ENCODE measurements around the gene CDK13.

CDK13 gene

DNA sequence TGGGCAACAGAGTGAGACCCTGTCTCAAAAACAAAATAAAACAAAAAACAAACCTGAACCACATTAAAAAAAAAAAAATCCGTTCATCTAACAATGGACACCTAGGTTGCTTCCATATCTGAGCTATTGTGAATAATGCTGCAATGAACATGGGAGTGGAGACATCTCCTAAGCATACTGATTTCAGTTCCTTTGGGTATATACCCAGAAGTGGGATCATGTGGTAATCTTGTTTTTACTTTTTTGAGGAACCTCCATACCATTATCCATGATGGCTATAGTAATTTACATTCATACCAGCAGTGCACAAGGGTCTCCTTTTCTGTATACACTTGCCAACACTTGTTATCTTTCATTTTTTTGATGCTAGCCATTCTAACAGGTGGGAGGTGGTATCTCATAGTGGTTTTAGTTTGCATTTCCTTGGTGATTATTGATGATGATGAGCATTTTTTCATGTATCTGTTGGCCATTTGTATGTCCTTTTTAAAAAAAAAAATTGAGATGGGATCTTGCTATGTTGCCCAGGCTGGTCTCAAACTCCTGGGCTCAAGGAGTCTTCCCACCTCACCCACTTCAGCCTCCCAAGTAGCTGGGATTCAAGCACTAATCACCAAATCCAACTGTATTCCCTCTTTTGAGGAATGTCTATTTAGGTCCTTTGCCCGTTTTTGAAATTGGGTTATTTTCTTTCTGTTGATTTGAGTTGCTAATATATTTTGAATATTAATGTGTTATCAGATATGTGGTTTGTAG lies 17.5 kb downstream of the CDK13 start:
- TF ChIP-seq GATA2 (IDR thresholded peaks at IDR 0.05; ENCODE audit: low read depth, low read length) (no peak), GATA3 (IDR thresholded peaks at IDR 0.05; ENCODE audit: low read depth, low read length) (no peak)

DNA sequence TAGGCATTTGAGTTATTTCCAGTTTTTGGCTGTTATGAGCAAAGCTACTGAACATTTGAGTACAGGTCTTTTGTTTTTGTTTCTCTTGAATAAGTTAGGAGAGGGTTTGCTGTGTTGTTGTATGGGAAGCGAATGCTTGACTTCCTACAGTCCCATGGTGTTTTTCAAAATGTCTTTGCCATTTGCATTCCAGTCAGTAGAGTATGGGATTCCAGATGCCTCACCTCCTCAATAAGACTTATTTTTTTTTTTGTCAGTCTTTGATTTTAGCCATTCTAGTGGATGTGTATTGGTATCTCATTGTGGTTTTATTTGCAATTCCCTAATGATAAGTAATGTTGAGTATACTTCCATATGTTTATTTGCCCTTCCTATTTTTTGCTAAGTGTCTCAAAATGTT lies 19.4 kb downstream of the CDK13 start:
- no peak for TF ChIP-seq GATA3 (IDR thresholded peaks at IDR 0.05; ENCODE audit: low read depth, low read length)
- no peak for TF ChIP-seq GATA2 (IDR thresholded peaks at IDR 0.05; ENCODE audit: low read depth, low read length)

GRCh38 chr7:39971924-39972323 lies 21.9 kb downstream of the CDK13 start:
- no peak for TF ChIP-seq GATA3 (IDR thresholded peaks at IDR 0.05; ENCODE audit: low read depth, low read length)
- no peak for TF ChIP-seq GATA2 (IDR thresholded peaks at IDR 0.05; ENCODE audit: low read depth, low read length)

- TF ChIP-seq GATA2 (IDR thresholded peaks at IDR 0.05; ENCODE audit: low read depth, low read length), result no peak
- TF ChIP-seq GATA3 (IDR thresholded peaks at IDR 0.05; ENCODE audit: low read depth, low read length), result no peak
These were observed 23.7 kb downstream of the CDK13 start for GRCh38 chr7:39973801-39974200.

- TF ChIP-seq GATA3 (IDR thresholded peaks at IDR 0.05; ENCODE audit: low read depth, low read length), result no peak
- TF ChIP-seq GATA2 (IDR thresholded peaks at IDR 0.05; ENCODE audit: low read depth, low read length), result no peak
These were observed 28.3 kb downstream of the CDK13 start for GRCh38 chr7:39978230-39978934.

GRCh38 chr7:39979406-39980073 lies 29.5 kb downstream of the CDK13 start:
- TF ChIP-seq GATA3 (IDR thresholded peaks at IDR 0.05; ENCODE audit: low read depth, low read length), result no peak
- no peak for TF ChIP-seq GATA2 (IDR thresholded peaks at IDR 0.05; ENCODE audit: low read depth, low read length)

GRCh38 chr7:39985398-39985918 lies 35.4 kb downstream of the CDK13 start:
- TF ChIP-seq GATA3 (IDR thresholded peaks at IDR 0.05; ENCODE audit: low read depth, low read length) (no peak), GATA2 (IDR thresholded peaks at IDR 0.05; ENCODE audit: low read depth, low read length) (no peak)

- TF ChIP-seq GATA3 (IDR thresholded peaks at IDR 0.05; ENCODE audit: low read depth, low read length) (no peak), GATA2 (IDR thresholded peaks at IDR 0.05; ENCODE audit: low read depth, low read length) (no peak)
These were observed 37.7 kb downstream of the CDK13 start for GRCh38 chr7:39987641-39988347.

DNA sequence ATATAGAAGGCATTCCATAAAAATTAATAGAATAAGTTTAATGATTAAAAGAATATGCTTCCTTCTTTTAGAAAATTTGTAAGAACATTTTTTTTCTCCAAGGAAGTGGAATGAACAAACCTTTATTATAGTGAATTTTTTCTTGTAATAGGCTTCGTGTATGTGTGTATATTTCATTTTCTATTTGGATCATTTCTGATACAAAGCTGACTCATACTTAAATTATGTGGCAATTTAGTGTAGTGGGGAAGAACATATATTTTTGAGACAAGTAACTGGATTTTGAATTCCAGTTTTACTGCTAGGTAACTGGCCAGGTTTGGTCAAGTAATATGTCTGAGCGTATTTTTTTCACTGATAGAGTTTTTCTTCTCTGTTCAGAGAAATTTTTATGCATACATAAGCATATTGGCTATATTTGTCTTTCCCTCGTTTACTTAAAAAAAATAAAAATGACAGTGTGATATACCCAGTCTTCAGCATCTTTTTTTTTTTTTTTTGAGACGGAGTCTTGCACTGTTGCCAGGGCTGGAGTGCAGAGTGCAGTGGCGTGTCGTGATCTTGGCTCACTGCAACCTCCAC lies 50.8 kb downstream of the CDK13 start:
- TF ChIP-seq GATA2 (IDR thresholded peaks at IDR 0.05; ENCODE audit: low read depth, low read length), result no peak

DNA sequence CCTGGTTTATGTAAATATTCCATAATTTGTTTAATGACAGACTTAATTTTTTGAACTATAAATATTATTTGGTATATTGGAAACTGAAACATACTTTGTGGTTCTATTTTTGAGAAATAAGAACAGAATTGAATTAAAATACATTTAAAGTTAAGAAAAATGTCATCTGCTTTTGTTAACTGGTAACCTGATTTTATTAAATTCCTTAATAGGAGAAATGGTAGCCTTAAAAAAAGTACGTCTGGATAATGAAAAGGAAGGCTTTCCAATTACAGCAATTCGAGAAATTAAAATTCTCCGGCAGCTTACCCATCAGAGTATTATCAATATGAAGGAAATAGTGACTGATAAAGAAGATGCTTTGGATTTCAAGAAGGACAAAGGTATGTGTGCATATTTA lies 51.6 kb downstream of the CDK13 start:
- TF ChIP-seq GATA2 (IDR thresholded peaks at IDR 0.05; ENCODE audit: low read depth, low read length), result no peak
- TF ChIP-seq GATA3 (IDR thresholded peaks at IDR 0.05; ENCODE audit: low read depth, low read length), result no peak

DNA sequence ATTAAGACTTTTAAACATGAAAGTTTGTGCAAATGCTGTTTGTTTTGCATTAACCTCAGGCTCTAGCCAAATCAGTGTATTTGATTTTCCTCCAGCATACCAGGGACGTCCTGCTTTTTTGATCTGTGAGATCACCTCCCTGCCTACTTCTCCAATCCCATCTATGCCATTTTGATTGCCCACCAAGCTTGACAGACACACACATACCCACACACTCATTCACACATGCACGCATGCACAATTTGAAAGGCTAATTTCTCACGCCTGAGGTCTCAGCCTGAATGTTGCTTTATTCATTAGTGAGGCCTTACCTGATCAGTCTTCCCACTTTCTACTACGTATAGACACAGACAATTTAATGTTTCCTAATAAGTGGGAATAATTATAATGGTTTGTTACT lies 53.5 kb downstream of the CDK13 start:
- TF ChIP-seq GATA2 (IDR thresholded peaks at IDR 0.05; ENCODE audit: low read depth, low read length), result no peak
- no peak for TF ChIP-seq GATA3 (IDR thresholded peaks at IDR 0.05; ENCODE audit: low read depth, low read length)

- TF ChIP-seq GATA3 (IDR thresholded peaks at IDR 0.05; ENCODE audit: low read depth, low read length) (no peak), GATA2 (IDR thresholded peaks at IDR 0.05; ENCODE audit: low read depth, low read length) (no peak)
These were observed 58.3 kb downstream of the CDK13 start for GRCh38 chr7:40008223-40008815.

DNA sequence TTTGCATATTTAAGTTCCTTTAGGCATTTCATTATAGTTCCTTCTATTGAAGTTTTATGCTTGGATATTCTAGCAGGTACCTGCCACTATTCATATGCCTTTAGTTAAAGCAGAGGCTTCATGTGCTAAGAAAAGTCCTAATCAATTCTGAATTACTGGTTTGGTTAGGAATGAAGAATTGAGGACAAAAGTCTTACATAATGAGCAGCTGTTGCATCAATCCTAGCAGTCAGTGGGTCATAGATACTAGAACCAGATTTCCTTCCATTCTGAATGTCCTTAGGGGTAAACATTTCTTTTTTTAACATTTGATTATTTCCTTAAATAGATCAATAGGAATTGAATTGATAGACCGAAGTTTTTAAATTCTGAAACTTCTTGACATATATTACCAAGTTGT lies 59.2 kb downstream of the CDK13 start:
- TF ChIP-seq GATA3 (IDR thresholded peaks at IDR 0.05; ENCODE audit: low read depth, low read length) (no peak), GATA2 (IDR thresholded peaks at IDR 0.05; ENCODE audit: low read depth, low read length) (no peak)
